GM23338 (cell line): ENCODE results near the gene PLXNA2. TPM values are rescaled to one million over a fixed set of nuclear protein-coding genes. Genes with fewer than 3 reads are reported as not detected.
A peak's percentile ranks its signal among the peaks of the same experiment; 100 is the strongest.

Experiments
- ATAC-seq: fragments of 200-7000 bp; cut with Tn5 transposase; 3 replicates; pipeline ENCODE4 v1.9.1; 2020
- DNase-seq: peaks from one replicate; pipeline ENCODE4 v3.0.0-alpha.2; 2015; ENCODE audit warnings: low spot score
- H2AFZ ChIP-seq: fragments of 200-600 bp; sonication (generic); 2 replicates; pipeline ENCODE4 v1.8.0; 2016; ENCODE audit warnings: antibody characterized with exemption, mild to moderate bottlenecking, moderate library complexity
- H3F3A ChIP-seq: fragments of 200-600 bp; sonication (generic); replicated peaks from 2 replicates; pipeline ENCODE4 v1.8.0; 2017; ENCODE audit warnings: antibody characterized with exemption, mixed run types, low read depth
- H3K27ac ChIP-seq: fragments of 200-600 bp; sonication (generic); 2 replicates; pipeline ENCODE4 v1.6.1; 2016; ENCODE audit warnings: low read depth
- H3K27me3 ChIP-seq: fragments of 200-600 bp; sonication (generic); 2 replicates; pipeline ENCODE4 v1.8.0; 2016; ENCODE audit warnings: mild to moderate bottlenecking, mixed run types, moderate library complexity; ENCODE audit not compliant: insufficient read depth
- H3K36me3 ChIP-seq: fragments of 200-600 bp; sonication (generic); 2 replicates; pipeline ENCODE4 v1.8.0; 2016; ENCODE audit warnings: mild to moderate bottlenecking; ENCODE audit not compliant: insufficient read depth
- H3K4me1 ChIP-seq: fragments of 200-600 bp; sonication (generic); 2 replicates; pipeline ENCODE4 v1.8.0; 2016; ENCODE audit warnings: mild to moderate bottlenecking, moderate library complexity; ENCODE audit not compliant: insufficient read depth
- H3K4me2 ChIP-seq: fragments of 200-600 bp; sonication (generic); 2 replicates; pipeline ENCODE4 v1.7.1; 2017; ENCODE audit warnings: mixed run types
- H3K4me3 ChIP-seq: fragments of 200-600 bp; sonication (generic); 2 replicates; pipeline ENCODE4 v1.6.1; 2016; ENCODE audit warnings: mixed run types
- H3K79me2 ChIP-seq: fragments of 200-600 bp; sonication (generic); replicated peaks from 2 replicates; pipeline ENCODE4 v1.8.0; 2017; ENCODE audit warnings: mild to moderate bottlenecking; ENCODE audit not compliant: insufficient read depth
- H3K9me2 ChIP-seq: fragments of 200-600 bp; sonication (generic); 2 replicates; pipeline ENCODE4 v1.8.0; 2017; ENCODE audit not compliant: insufficient read depth
- H4K20me1 ChIP-seq: fragments of 200-600 bp; sonication (generic); replicated peaks from 2 replicates; pipeline ENCODE4 v1.8.0; 2017; ENCODE audit warnings: mild to moderate bottlenecking; ENCODE audit not compliant: insufficient read depth
- H3K27ac Mint-ChIP-seq: 2 replicates; pipeline ENCODE4 v1.8.0; 2020; ENCODE audit warnings: inconsistent platforms, mild to moderate bottlenecking, moderate library complexity, mixed read lengths
- H3K27me3 Mint-ChIP-seq: 3 replicates; pipeline ENCODE4 v1.8.0; 2022; ENCODE audit warnings: low read depth, mild to moderate bottlenecking, moderate library complexity, mixed read lengths, inconsistent platforms; ENCODE audit not compliant: insufficient read depth, poor library complexity
- H3K36me3 Mint-ChIP-seq: 3 replicates; pipeline ENCODE4 v1.8.0; 2021; ENCODE audit warnings: low read depth, mild to moderate bottlenecking, inconsistent platforms, moderate library complexity, mixed read lengths
- H3K4me1 Mint-ChIP-seq: 3 replicates; pipeline ENCODE4 v1.8.0; 2020; ENCODE audit warnings: mild to moderate bottlenecking, inconsistent platforms, mixed read lengths
- H3K4me3 Mint-ChIP-seq: 3 replicates; pipeline ENCODE4 v1.8.0; 2021; ENCODE audit warnings: moderate library complexity, mild to moderate bottlenecking, inconsistent platforms, mixed read lengths
- H3K9me3 Mint-ChIP-seq: 3 replicates; pipeline ENCODE4 v1.8.0; 2020; ENCODE audit warnings: moderate library complexity, mild to moderate bottlenecking, inconsistent platforms, mixed read lengths
- CREB1 ChIP-seq: fragments of 250-450 bp; sonication (Bioruptor Pico); IDR thresholded peaks from 2 replicates; pipeline ENCODE4 v1.5.0; 2020; ENCODE audit warnings: low read depth, mild to moderate bottlenecking, moderate library complexity
- ETS1 ChIP-seq: IDR thresholded peaks from 2 replicates; pipeline ENCODE4 v1.6.1; 2016; ENCODE audit warnings: antibody characterized with exemption
- EZH2phosphoT487 ChIP-seq: fragments of 200-600 bp; sonication (generic); IDR thresholded peaks from one replicate; pipeline ENCODE4 v1.8.1; 2018; ENCODE audit warnings: antibody characterized with exemption; ENCODE audit not compliant: unreplicated experiment
- JUNB ChIP-seq: IDR thresholded peaks from one replicate; pipeline ENCODE4 v1.6.1; 2016; ENCODE audit warnings: antibody characterized with exemption; ENCODE audit not compliant: unreplicated experiment
- REST ChIP-seq: IDR thresholded peaks from one replicate; pipeline ENCODE4 v1.6.1; 2018; ENCODE audit warnings: antibody characterized with exemption; ENCODE audit not compliant: unreplicated experiment
- STAT1 ChIP-seq: IDR thresholded peaks from one replicate; pipeline ENCODE4 v1.6.1; 2016; ENCODE audit warnings: antibody characterized with exemption; ENCODE audit not compliant: unreplicated experiment
- ZNF114 ChIP-seq: fragments of 250-450 bp; sonication (Bioruptor Pico); IDR thresholded peaks from 2 replicates; pipeline ENCODE4 v1.5.0; 2020; ENCODE audit warnings: mild to moderate bottlenecking, moderate library complexity
- ZNF331 ChIP-seq: fragments of 250-450 bp; sonication (Bioruptor Pico); IDR thresholded peaks from 2 replicates; pipeline ENCODE4 v1.5.0; 2020; ENCODE audit warnings: low read depth, mild to moderate bottlenecking, moderate library complexity
- polyA plus RNA-seq: library from polyadenylated mRNA; unstranded; fragments of >200 nt; fragmentation: Nextera tagmentation; extraction: Ambion mirVana; gene quantifications from 2 replicates; pipeline ENCODE4 v1.2.1, GENCODE V29; 2016
- total RNA-seq: library from RNA; depleted of rRNA; stranded (reverse); fragments of >200 nt; shearing (Covaris generic); gene quantifications from 2 replicates; pipeline ENCODE4 v1.2.3, GENCODE V29; 2014
- TF ChIP-seq, protein P1 (sequence below), 2 experiments: fragments of 200-600 bp in 1 of 2; sonication (generic) in 1 of 2; conservative IDR thresholded peaks; 2 replicates each; pipeline versions ENCODE4 v1.5.1 to v1.6.1; 2016 to 2017; ENCODE audit warnings: antibody characterized with exemption in 2 of 2, low read depth in 2 of 2, mild to moderate bottlenecking in 2 of 2, moderate library complexity in 1 of 2

Gene PLXNA2
- total and polyA plus RNA-seq, 2 experiments from 2014 or later = 0.40 to 1.8 TPM

DNA sequence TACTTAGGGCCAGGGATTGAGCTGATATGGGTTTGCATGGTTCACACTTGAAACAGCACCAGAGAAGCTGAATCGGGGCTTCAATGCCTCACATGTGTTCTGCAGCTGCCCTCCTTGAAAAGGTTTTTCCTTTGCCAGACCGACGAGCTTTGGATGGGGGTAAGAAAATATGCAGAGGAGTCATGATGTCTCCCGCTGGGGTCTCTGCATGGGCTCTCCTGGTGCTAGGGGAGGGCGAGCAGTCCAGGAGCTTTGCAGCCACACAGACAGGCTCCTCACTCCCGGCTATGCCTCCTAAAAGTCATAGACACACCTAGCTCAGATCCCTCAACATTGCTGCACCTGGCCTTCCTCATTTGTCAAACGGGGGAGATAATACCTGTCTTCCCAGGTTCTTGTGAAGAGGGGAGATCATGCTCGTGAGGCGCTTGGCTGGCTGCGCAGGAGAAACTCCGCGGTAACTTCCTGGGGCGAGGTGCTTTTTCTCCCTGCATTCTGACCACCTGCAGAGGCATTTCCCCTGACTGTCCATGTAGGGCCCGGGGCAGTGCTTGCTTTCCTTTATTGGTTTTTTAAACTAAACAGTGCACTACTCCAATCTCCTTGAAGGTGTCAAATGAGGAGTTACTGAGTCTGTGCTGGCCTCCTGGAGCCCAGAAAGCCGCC is 112.4 kb downstream of the PLXNA2 start:
- peak overlapping the region; percentile 47 for H3K4me3 ChIP-seq
- H3K27ac Mint-ChIP-seq = 0 out of 2 replicates have a peak overlapping the region, but pooled peaks have one; percentile 48
- peaks cover 11% of the 10 kb centered on the region for H3K27me3 Mint-ChIP-seq
- no peaks in the 10 kb centered on the region for H3F3A ChIP-seq
- peak overlapping the region; percentile 59 for H3K4me3 Mint-ChIP-seq
- H3K4me1 Mint-ChIP-seq = peaks cover 62% of the 10 kb centered on the region
- H3K4me2 ChIP-seq = peak overlapping the region; percentile 76
- no peaks in the 10 kb centered on the region for H3K36me3 Mint-ChIP-seq
- peak overlapping the region; percentile 96 for H2AFZ ChIP-seq
- H3K4me1 ChIP-seq = peaks cover 42% of the 10 kb centered on the region
- no peaks in the 10 kb centered on the region for H4K20me1 ChIP-seq
- H3K9me2 ChIP-seq = no peaks in the 10 kb centered on the region
- TF ChIP-seq JUNB = no peak
- TF ChIP-seq STAT1 = no peak
- TF ChIP-seq ETS1 = no peak
- no peak for TF ChIP-seq ZNF331 (CRISPR knock-in tag)
- TF ChIP-seq REST = no peak
- peak; percentile 32 for ATAC-seq
- peaks cover 10% of the 10 kb centered on the region for H3K27me3 ChIP-seq
- H3K79me2 ChIP-seq = no peaks in the 10 kb centered on the region
- no peak for DNase-seq
- H3K27ac ChIP-seq = no peak overlapping the region
- H3K36me3 ChIP-seq = no peaks in the 10 kb centered on the region
- H3K9me3 Mint-ChIP-seq = no peaks in the 10 kb centered on the region

GRCh38 chr1:208129487-208129886 is 114.7 kb downstream of the PLXNA2 start:
- Histone ChIP-seq H4K20me1 (no peaks in the 10 kb centered on the region), H3F3A (no peaks in the 10 kb centered on the region), H3K9me2 (no peaks in the 10 kb centered on the region), H3K4me3 (no peak overlapping the region), H3K36me3 (no peaks in the 10 kb centered on the region), H3K27me3 (peaks cover 10% of the 10 kb centered on the region), H3K4me1 (peaks cover 37% of the 10 kb centered on the region), H3K27ac (no peak overlapping the region), H3K4me2 (no peak overlapping the region), H3K79me2 (no peaks in the 10 kb centered on the region), H2AFZ (no peak overlapping the region)
- no peak overlapping the region for H3K4me3 Mint-ChIP-seq
- H3K4me1 Mint-ChIP-seq = peaks cover 54% of the 10 kb centered on the region
- no peaks in the 10 kb centered on the region for H3K9me3 Mint-ChIP-seq
- ATAC-seq (no peak), DNase-seq (no peak)
- no peak overlapping the region for H3K27ac Mint-ChIP-seq
- no peak for TF ChIP-seq CREB1
- TF ChIP-seq, protein P1, sequence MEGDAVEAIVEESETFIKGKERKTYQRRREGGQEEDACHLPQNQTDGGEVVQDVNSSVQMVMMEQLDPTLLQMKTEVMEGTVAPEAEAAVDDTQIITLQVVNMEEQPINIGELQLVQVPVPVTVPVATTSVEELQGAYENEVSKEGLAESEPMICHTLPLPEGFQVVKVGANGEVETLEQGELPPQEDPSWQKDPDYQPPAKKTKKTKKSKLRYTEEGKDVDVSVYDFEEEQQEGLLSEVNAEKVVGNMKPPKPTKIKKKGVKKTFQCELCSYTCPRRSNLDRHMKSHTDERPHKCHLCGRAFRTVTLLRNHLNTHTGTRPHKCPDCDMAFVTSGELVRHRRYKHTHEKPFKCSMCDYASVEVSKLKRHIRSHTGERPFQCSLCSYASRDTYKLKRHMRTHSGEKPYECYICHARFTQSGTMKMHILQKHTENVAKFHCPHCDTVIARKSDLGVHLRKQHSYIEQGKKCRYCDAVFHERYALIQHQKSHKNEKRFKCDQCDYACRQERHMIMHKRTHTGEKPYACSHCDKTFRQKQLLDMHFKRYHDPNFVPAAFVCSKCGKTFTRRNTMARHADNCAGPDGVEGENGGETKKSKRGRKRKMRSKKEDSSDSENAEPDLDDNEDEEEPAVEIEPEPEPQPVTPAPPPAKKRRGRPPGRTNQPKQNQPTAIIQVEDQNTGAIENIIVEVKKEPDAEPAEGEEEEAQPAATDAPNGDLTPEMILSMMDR (conservative IDR thresholded peaks at IDR 0.05; ENCODE audit: low read depth in 2 of 2) = no peak
- no peak for TF ChIP-seq JUNB
- TF ChIP-seq EZH2phosphoT487 = no peak
- no peak for TF ChIP-seq ZNF114 (CRISPR knock-in tag)
- no peaks in the 10 kb centered on the region for H3K36me3 Mint-ChIP-seq
- peaks cover 11% of the 10 kb centered on the region for H3K27me3 Mint-ChIP-seq
